ENCODE results near the gene BABAM2. TPM values are rescaled to one million over a fixed set of nuclear protein-coding genes. Genes with fewer than 3 reads are reported as not detected.
"Not testable (repeated sequence)": the region's sequence is repeated elsewhere in the genome, so short reads cannot be mapped to it uniquely, and the experiment has no call there.

Gene BABAM2
- total RNA-seq, 2 experiments from 2014 or later, result 66.8 to 68.4 TPM

DNA sequence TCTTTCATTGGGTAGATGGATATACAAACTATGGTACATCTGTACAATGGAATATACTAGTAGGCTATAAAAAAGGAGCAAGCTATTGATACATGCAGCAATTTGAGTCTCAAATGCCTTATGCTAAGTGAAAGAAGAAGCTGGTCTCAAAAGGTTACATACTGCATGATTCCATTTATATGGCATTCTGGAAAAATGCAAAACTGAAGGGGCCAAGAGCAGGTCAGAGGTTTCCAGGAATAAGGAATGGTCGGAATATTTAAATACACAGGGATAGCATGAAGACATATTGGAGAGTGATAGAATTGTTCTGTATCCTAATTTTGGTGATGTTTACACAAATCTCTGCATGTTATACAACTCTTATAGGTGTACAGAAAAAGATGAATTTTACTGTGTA lies 85.8 kb downstream of the BABAM2 start:
- Mint-ChIP-seq H3K4me1 (ENCODE audit: low read depth) (peaks cover 43% of the 10 kb centered on the region), H3K27ac (no peak overlapping the region), H3K36me3 (ENCODE audit: low read depth) (peaks cover 21% of the 10 kb centered on the region), H3K27me3 (no peaks in the 10 kb centered on the region), H3K9me3 (peaks cover 5% of the 10 kb centered on the region), H3K4me3 (no peak overlapping the region)
- DNase-seq (no peak), ATAC-seq (no peak)
- TF ChIP-seq, protein P1, sequence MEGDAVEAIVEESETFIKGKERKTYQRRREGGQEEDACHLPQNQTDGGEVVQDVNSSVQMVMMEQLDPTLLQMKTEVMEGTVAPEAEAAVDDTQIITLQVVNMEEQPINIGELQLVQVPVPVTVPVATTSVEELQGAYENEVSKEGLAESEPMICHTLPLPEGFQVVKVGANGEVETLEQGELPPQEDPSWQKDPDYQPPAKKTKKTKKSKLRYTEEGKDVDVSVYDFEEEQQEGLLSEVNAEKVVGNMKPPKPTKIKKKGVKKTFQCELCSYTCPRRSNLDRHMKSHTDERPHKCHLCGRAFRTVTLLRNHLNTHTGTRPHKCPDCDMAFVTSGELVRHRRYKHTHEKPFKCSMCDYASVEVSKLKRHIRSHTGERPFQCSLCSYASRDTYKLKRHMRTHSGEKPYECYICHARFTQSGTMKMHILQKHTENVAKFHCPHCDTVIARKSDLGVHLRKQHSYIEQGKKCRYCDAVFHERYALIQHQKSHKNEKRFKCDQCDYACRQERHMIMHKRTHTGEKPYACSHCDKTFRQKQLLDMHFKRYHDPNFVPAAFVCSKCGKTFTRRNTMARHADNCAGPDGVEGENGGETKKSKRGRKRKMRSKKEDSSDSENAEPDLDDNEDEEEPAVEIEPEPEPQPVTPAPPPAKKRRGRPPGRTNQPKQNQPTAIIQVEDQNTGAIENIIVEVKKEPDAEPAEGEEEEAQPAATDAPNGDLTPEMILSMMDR (IDR thresholded peaks at IDR 0.05), result no peak
- intact Hi-C loops (cut with micrococcal nuclease), result no loop called here
- ChIA-PET POLR2A (no interaction called here), CTCF (no interaction called here)

DNA sequence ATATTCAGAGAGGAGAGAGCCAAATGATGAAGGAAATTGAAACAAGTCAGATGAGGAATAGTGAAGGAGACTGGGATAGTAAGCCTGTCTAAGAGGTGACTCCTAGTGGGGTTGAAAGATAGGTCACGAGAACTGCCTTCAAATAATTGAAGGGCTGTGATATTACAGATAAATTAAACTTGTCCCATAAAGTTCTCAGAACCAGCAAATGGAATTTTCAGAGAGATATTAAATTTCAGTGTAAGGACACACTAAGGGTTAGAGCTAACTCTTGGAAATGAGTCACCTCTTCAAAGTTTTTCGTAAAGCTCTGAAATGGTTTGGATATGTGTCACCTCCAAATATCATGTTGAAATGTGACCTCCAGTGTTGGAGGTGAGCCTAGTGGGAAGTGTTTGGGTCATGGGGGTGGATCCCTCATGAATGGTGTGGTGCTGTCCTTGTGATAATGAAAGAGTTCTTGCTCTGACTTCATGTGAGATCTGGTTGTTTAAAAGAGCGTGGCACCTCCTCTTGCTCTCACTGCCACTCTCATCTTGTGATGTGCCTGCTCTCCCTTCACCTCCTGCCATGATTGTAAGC lies 87.3 kb downstream of the BABAM2 start:
- intact Hi-C loops (cut with micrococcal nuclease), result no loop called here
- ATAC-seq (peak; percentile 93), DNase-seq (peak; percentile 70)
- TF ChIP-seq, protein P1 (IDR thresholded peaks at IDR 0.05), result no peak
- Mint-ChIP-seq H3K4me3 (peak overlapping the region; percentile 31), H3K4me1 (ENCODE audit: low read depth) (peaks cover 39% of the 10 kb centered on the region), H3K27me3 (no peaks in the 10 kb centered on the region), H3K27ac (peak overlapping the region; percentile 78), H3K36me3 (ENCODE audit: low read depth) (peaks cover 24% of the 10 kb centered on the region), H3K9me3 (peaks cover 5% of the 10 kb centered on the region)
- POLR2A ChIA-PET, result interaction anchor here (1.1 kb wide), 1 partner anchor 87 kb away, joined by 5 read pairs; the partner anchor contains the start of genes BABAM2 and RBKS
- CTCF ChIA-PET, result interaction anchor here (1.3 kb wide), 2 partner anchors 9 to 272 kb away, joined by 3 read pairs; no protein-coding TSS in a partner anchor

GRCh38 chr2:27978761-27979160 lies 88.2 kb downstream of the BABAM2 start:
- intact Hi-C loops (cut with micrococcal nuclease); H3K27ac Mint-ChIP-seq; DNase-seq; POLR2A ChIA-PET; H3K9me3 Mint-ChIP-seq; CTCF ChIA-PET; ATAC-seq; H3K27me3 Mint-ChIP-seq: not testable (repeated sequence)
- Mint-ChIP-seq H3K4me1 (ENCODE audit: low read depth) (peaks cover 36% of the 10 kb centered on the region), H3K4me3 (peak overlapping the region; percentile 5), H3K36me3 (ENCODE audit: low read depth) (peaks cover 29% of the 10 kb centered on the region)

- ATAC-seq, result no peak
These were observed 89.7 kb downstream of the BABAM2 start for GRCh38 chr2:27980242-27980641.

GRCh38 chr2:27984153-27984552 lies 93.6 kb downstream of the BABAM2 start:
- TF ChIP-seq, protein P1 (IDR thresholded peaks at IDR 0.05), result no peak
- peaks cover 26% of the 10 kb centered on the region for H3K36me3 Mint-ChIP-seq (ENCODE audit: low read depth)
- DNase-seq (no peak), ATAC-seq (no peak)
- intact Hi-C loops (cut with micrococcal nuclease), result no loop called here
- ChIA-PET CTCF (interaction anchor here (1.3 kb wide), 1 partner anchor 12 kb away, joined by 4 read pairs; no protein-coding TSS in a partner anchor), POLR2A (no interaction called here)
- H3K9me3 Mint-ChIP-seq, result peaks cover 5% of the 10 kb centered on the region
- H3K27ac Mint-ChIP-seq, result no peak overlapping the region
- no peaks in the 10 kb centered on the region for H3K27me3 Mint-ChIP-seq
- H3K4me3 Mint-ChIP-seq, result no peak overlapping the region
- H3K4me1 Mint-ChIP-seq (ENCODE audit: low read depth), result peaks cover 42% of the 10 kb centered on the region

More at GRCh38 chr2:27980242-27980641, 89.7 kb downstream of the BABAM2 start:
- peak overlapping the region; percentile 22 for H3K4me3 Mint-ChIP-seq
- peak overlapping the region; percentile 11 for H3K27ac Mint-ChIP-seq
- H3K9me3 Mint-ChIP-seq, result peaks cover 10% of the 10 kb centered on the region
- peaks cover 34% of the 10 kb centered on the region for H3K4me1 Mint-ChIP-seq (ENCODE audit: low read depth)
- H3K36me3 Mint-ChIP-seq (ENCODE audit: low read depth), result peaks cover 35% of the 10 kb centered on the region
- TF ChIP-seq, protein P1 (IDR thresholded peaks at IDR 0.05), result no peak
- no peak for DNase-seq
- ChIA-PET POLR2A (no interaction called here), CTCF (interaction anchor here (1.5 kb wide), 1 partner anchor 17 kb away, joined by 3 read pairs; no protein-coding TSS in a partner anchor)
- intact Hi-C loops (cut with micrococcal nuclease), result no loop called here
- H3K27me3 Mint-ChIP-seq, result no peaks in the 10 kb centered on the region
